HL-60 (cell line): ENCODE results near the gene TARS1.

ENCODE experiments used
- DNase-seq, 2 experiments: peaks; one replicate each; pipeline ENCODE4 v3.0.0-alpha.2; 2010 to 2020; ENCODE audit warnings: low read depth in 1 of 2, low spot score in 1 of 2
- H3K27ac ChIP-seq: fragments of 250-450 bp; sonication (Bioruptor Pico); replicated peaks from 2 replicates; pipeline ENCODE4 v1.5.1; 2020; ENCODE audit warnings: mild to moderate bottlenecking, moderate library complexity
- H3K27me3 ChIP-seq: fragments of 250-450 bp; sonication (Bioruptor Pico); 2 replicates; pipeline ENCODE4 v1.5.1; 2021; ENCODE audit warnings: mild to moderate bottlenecking, moderate library complexity; ENCODE audit not compliant: insufficient read depth, poor library complexity, severe bottlenecking
- H3K4me3 ChIP-seq: replicated peaks from 2 replicates; pipeline ENCODE4 v1.5.1; 2011; ENCODE audit warnings: mild to moderate bottlenecking, control low read depth, low read length; ENCODE audit not compliant: insufficient read depth
- CTCF ChIP-seq: IDR thresholded peaks from one replicate; pipeline ENCODE4 v1.5.1; 2011; ENCODE audit warnings: low read length, control low read depth, inconsistent platforms; ENCODE audit not compliant: insufficient read depth
- GABPA ChIP-seq: IDR thresholded peaks from 2 replicates; pipeline ENCODE4 v1.6.1; 2012; ENCODE audit warnings: low read depth
- POLR2AphosphoS5 ChIP-seq: IDR thresholded peaks from 2 replicates; pipeline ENCODE4 v1.6.1; 2012; ENCODE audit warnings: low read depth
- REST ChIP-seq: IDR thresholded peaks from 2 replicates; pipeline ENCODE4 v1.6.1; 2012; ENCODE audit warnings: low read depth; ENCODE audit not compliant: insufficient replicate concordance
- SPI1 ChIP-seq: IDR thresholded peaks from 2 replicates; pipeline ENCODE4 v1.6.1; 2012; ENCODE audit warnings: low read depth, mild to moderate bottlenecking, borderline replicate concordance

The TARS1 gene

DNA sequence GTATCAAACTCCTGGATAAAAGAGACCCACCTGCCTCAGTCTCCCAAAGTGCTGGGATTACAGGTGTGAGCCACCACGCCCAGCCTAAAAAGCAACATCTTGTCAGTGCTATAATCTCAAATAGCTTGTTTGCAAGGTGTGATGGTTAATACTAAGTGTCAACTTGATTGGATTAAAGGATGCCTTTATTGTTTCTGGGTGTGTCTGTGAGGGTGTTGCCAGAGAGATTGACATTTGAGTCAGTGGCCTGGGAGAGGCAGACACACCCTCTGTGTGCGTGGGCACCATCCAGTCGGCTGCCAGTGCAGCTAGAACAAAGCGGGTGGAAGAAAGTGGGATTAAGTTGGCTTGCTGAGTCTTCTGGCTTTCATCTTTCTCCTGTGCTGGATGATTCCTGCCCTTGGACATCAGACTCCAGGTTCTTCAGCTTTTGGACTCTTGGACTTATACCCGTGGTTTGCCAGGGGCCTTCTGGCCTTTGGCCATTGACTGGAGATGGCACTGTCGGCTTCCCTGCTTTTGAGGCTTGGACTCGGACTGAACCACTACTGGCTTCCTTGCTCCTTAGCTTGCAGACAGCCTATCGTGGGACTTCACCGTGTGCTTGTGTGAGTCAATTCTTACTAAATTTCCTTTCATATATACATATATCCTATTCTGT is 28.1 kb downstream of the TARS1 start:
- H3K27me3 ChIP-seq, result no peaks in the 10 kb centered on the region
- no peak overlapping the region for H3K4me3 ChIP-seq
- no peak overlapping the region for H3K27ac ChIP-seq
- no peak for DNase-seq
- TF ChIP-seq GABPA, result no peak
- no peak for TF ChIP-seq CTCF
- TF ChIP-seq POLR2AphosphoS5, result no peak
- no peak for TF ChIP-seq REST
- TF ChIP-seq SPI1, result no peak

- peak in 1 of 2 experiments; percentile 18 for DNase-seq
- H3K4me3 ChIP-seq, result no peak overlapping the region
- H3K27me3 ChIP-seq, result no peaks in the 10 kb centered on the region
- TF ChIP-seq CTCF (no peak), REST (no peak), POLR2AphosphoS5 (no peak), SPI1 (no peak)
- H3K27ac ChIP-seq, result no peak overlapping the region
Measured at GRCh38 chr5:33470544-33470943, 29.8 kb downstream of the TARS1 start.

GRCh38 chr5:33472805-33473409 is 32.1 kb downstream of the TARS1 start:
- no peaks in the 10 kb centered on the region for H3K27me3 ChIP-seq
- no peak for DNase-seq
- H3K4me3 ChIP-seq, result no peak overlapping the region
- H3K27ac ChIP-seq, result no peak overlapping the region
- TF ChIP-seq SPI1 (no peak), REST (no peak), POLR2AphosphoS5 (no peak)
